HPDE6-E6E7 (cell line): Measurements from ENCODE around the gene MAP4K2.

Experiments
- DNase-seq: peaks from one replicate; pipeline ENCODE4 v3.0.0; 2011; ENCODE audit warnings: missing footprints; ENCODE audit errors: extremely low spot score

MAP4K2 gene

DNA sequence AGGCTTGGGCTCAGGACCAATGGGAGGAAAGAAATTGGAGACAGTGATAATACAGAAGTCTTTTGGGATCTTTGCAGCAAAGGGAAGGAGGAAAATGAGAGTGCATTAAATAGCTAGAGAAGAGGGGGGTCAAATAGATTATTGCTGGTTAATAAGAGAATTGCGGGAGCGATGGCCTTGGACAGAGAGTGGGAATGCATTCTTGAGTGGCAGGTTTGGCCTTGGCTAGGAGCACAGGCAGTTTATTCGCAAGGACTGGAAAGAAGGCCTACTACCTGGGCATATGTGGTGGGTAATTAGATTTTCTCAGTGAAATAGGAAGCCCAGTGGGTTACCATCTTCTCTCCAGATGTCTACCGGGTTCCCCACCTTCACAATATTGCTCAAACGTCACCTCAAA lies 10.8 kb upstream of the MAP4K2 start:
- no peak for DNase-seq

DNA sequence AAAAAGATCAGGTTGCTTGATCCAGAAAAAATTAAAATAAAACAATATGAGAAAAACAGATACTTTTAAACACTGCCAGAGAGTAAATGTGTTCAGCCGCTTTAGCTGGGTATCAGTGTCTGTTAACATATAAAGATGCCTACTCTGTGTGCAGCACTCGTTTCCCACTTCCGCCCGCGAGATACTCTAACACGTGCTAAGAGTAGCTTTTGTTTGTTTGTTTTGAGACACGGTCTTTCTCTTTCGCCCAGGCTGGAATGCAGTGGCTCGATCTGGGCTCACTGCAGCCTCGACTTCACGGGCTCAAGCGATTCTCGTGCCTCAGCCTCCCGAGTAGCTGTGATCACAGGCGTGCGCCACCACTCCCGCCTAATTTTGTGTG lies 7.9 kb upstream of the MAP4K2 start:
- DNase-seq: no peak

DNA sequence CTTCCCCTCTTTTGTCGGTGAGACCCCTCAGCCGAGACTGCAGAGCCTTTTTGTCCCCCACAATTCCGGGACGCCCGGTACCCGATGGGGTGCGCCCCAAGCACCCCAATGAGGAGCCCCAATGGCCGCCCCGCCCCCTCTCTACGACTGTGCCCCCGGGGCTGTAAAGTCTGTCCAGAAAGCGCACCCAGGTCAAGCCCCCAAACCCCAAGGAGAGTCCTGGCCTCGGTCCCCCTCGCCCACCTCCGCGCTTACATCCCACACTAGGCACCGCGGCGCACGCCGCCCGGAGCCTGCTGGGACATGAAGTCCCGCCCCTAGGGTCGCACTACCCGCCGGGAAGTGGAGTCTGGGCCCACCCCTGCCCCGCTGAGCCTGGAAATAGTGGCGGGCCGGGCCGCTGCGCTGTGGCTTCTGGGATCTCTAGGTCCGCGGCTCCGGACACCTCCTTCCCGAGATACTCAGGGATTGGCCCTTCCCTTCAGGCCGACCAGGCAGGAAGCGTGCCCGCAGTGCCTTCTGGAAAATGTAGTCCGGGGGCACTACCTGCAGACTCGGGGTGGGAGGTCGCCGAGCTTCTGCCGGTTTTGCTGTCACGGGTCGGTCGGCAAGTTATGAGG lies 7.4 kb upstream of the MAP4K2 start, which contains the start of gene MEN1:
TSS of gene MEN1 (minus strand) at position 281 of the 620 bp plus-strand sequence. CDS start 442 bp downstream, outside the sequence.
- DNase-seq: peak; percentile 96

DNA sequence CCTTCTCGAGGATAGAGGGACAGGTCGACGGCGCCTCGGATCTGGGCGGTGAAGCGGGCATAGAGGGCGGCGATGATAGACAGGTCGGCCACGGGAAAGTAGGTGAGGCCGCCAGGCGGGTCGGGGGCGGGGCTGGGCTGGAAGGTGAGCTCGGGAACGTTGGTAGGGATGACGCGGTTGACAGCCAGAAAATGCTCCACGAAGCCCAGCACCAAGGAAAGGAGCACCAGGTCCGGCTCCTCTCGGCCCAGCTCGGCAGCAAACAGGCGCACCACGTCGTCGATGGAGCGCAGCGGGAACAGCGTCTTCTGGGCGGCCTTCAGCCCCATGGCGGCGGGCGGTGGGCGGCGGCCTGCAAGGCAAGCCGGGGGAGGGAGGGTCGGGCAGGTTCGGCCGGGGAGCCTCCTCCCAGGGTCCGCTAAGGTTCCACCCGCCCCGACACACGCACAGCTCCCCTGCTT lies 6.8 kb upstream of the MAP4K2 start:
- peak; percentile 71 for DNase-seq

DNA sequence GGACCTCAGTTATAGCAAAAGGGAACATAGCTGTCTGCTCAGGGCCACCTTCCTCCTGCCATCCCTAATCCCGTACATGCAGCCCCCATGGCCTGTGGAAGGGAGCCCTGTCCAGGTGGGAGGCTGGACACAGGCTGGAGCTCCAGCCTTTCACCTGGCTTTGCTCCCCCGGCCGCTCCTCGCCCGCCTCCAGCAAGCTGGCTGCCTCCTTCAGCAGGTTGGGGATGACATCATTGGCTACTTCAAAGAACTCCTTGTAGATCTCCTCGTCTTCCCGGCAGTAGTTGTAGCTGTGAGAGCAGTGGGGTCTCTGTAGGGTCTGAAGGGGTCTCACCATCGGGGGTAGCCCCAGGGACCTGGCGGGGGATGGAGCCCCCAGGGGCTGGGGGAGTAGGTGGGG lies 2.5 kb upstream of the MAP4K2 start:
- DNase-seq: no peak

DNA sequence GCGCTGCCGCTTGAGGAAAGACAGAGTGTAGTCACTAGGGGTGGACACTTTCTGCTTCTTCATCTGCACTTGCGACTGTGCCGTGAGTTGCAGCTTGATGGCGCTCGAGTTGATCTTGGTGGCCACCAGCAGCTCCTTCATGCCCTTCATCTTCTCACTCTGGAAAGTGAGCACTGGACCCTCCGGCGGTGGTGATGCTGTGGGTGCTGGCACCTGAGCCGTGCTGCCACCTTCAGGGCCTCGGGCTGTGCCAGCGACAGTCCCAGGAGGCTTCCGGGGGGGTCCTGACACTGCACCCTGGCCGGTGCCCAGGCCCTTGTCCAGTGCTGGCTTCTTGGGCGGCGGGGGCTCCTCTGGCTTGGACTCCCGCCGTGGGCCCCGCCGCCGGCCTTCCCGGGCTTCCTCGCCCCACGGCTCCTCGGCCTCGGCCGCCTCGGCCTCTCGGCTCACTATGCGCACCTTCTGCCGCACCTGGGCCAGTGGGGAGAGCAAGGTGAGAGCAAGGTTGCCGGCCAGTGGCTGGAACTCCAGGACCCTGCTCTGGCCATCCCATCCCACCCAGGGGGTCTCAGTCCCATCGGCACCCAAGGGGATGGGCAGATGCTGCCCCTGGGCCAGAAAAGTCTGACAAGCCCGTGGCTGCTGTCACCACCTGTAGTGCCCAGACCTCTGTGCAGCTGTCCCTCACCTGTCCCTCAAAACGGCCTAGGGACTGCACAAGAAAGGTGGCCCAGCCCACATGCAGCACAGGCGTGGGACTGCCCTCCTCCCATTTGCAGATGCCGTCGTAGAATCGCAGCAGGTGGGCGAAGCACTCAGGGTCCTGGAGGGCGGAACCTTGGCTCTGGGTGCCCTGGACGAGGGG lies 1.6 kb upstream of the MAP4K2 start:
- no peak for DNase-seq

DNA sequence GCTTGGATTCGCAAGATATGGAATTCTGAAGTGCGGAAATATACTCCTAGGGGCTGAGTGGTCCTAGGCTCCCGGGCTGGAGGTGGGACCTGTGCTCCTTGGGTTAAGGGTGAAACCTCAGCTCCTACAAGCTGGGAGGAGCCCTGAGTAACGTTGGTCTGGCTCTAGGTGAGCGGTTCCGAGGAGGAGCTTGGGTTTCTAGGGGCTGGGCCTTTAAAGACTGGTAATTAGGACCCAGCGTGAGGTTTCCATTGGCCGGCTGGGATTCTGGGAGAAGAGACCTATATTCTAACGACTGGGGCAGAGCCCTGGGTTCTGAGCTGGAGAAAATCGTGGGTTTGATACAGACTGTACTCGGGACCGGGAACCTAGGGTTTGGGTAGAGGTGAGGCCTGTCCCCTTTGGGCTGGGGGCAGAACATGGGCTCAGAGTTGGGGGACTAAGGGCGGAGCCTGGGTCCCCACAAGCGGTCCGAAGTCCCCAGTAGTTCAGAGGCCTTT lies 882 bp upstream of the MAP4K2 start:
- peak; percentile 58 for DNase-seq

DNA sequence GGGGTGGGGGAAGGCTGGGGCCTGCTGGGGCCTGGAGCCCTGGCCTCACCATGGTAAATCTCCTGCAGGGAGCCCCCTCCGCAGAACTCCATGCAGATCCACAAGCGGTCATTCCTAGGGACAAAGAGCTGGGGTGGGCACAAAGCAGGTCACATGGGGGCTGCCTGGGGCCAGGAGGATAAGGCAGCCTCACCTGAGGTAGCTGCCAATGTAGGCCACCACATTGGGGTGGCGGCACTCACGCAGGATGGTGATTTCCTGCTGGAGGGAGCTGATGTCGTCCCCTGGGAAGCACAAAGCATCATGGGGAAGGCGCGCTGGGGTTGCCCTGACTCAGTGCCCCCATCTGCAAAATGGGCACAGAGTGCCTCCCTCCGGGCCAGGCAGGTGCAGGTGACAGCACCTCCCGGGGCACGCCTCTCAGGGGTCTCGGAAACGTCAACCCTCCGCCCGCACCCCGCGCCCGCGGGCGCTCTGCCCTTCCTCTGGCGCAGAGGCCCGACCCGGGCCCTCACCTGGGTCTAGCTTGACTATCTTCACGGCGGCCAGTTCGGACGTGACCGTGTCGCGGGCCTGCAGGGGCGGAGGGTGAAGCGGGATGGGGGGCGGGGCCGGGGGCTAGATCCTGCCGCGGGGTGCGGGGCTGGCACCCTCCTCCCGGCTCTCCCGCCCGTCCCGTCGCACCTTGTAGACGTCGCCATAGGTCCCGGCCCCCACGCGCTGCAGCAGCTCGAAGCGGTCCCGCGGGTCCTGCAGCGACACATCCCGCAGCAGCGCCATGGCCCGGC lies 450 bp downstream of the MAP4K2 start:
- no peak for DNase-seq

DNA sequence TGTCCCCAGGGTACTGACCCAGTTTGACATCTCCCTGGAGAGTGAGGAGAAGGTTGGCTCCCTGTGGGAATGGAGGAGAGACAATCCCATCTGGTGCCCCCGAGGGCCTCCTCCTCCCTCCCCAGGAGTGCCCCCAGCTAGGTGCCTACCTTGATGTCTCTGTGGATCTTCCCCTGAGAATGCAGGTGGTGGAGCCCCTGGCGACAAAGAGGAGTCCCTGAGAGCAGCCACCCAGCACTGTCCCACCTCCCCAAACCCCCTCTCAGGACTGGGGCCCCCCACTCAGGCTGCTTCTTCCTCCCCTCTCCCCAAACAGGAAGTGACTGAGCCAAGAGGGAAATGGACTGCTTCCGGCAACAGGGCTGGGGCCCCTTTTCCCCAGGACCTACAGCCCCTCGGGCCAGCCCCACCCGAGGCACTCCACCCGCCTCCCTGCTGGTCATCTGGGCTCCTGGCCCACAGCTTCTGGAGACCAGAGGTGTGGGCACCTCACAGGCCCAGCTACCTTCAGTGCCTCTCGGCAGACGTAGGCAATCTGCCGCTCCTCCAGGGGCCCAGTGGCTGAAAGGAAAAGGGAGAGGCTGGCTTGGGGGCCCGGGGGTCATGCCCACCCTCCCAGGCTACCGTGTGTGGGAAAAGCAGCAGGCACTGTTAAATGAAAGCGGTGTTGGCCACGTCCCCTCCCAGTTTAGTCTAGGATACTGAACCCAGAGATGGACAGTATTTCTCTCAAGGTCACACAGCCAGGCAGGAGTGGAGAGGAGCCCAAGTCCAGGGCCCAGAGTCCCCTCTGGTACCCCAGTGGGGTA lies 1.2 kb downstream of the MAP4K2 start:
- DNase-seq: no peak

DNA sequence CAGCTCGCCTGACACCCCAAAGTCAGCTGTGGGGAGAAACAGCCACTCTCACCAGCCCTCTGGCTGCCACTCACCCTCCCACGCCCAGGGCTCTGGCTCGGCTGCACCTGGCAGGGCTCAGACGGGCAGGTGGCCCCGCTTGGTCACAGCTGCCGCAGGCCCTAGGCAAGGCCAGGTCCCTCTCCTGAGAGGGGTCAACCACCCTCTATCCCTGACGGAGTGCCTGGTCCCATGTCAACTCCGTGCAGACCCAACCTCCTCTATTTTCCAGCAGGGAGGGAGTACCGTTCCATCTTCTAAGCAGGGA lies 1.9 kb downstream of the MAP4K2 start:
- DNase-seq: no peak

DNA sequence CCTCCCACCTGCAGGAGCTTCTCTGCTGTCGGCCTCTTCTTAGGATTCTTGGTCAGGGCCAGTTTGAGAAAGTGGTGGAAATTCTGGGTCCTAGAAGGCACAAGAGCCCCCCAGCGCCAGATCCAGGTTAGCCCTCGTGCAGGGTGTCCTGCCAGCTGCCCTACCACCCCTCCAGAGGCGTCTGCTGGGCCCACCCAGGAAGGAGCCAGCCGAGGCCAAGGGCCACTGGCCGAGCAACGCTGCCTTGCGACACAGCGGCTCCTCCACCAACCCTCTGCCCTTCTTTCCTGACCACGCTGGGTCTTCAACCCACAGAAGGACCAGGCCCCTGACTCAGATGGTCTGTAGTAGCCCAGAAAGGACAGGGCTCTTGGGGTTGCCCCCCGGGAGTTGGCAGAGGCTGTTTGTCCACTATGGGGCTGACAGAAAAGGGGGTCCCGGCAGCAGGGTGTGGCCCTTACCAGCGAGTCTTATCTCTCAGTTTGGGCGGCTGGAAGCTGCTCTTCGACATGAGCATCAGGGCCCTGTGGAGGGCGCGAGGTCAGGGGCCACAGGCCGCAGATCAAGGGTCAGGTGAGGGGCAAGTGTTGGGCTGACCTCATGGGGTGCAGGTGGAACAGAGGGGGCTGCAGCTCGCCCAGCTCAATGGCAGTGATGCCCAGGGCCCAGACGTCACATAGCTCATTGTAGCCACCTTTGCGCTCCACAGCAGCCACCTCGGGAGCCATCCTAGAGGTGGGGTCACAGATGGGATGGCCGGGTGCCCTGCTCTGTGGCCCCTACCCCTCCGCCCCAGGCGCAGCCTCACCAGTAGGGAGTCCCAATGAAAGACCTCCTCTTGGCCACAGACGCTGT lies 2.5 kb downstream of the MAP4K2 start:
- DNase-seq: no peak

DNA sequence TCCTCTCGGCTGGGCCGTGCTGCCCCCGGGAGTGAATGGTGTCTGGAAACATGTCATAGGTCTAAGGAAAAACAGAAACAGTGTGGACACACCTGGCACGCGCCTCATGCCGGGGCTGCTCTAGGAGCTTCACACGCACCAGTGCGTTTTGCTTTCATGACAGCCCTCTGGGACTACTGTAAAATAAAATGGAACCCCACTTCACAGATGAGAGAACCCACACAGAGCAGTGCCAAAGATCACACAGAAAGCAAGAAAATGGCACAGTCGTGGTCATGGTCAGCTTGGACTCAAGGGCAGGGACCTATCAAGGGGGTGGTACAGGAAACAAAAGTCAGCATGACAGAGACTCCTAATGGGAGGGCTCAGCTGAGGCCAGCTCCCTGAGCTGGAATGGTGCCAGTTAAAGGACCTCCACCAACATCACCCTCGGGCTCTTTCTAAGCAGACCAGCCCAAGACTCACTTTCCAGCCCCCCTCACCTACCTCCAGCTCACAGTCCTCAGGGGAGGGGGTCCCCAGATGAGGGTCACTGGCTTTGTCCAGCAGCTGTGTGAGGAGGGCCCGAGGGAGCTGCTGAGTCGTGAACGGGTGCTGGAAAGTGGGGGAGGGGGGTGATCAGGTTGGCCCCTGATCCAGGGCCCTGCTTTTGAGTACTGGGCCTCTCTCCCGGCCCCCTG lies 3.3 kb downstream of the MAP4K2 start:
- DNase-seq: no peak

DNA sequence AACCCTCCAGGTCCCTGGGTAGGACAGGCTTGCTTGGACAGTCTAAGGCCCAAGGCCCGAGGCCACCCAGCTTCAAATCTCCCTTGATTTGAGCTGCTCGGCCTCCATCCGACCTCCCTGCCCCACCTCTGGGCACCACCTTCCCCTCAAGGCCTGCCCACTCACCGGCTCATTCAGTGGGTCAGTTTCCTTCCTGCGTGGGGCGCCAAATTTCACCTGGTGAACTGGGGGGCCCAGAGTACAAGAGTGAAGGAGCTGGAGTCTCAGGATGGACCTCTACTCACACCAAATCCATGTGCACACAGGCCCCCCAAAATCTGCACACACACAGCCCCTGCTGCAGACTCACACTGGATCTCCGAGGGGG lies 3.8 kb downstream of the MAP4K2 start:
- DNase-seq: no peak

DNA sequence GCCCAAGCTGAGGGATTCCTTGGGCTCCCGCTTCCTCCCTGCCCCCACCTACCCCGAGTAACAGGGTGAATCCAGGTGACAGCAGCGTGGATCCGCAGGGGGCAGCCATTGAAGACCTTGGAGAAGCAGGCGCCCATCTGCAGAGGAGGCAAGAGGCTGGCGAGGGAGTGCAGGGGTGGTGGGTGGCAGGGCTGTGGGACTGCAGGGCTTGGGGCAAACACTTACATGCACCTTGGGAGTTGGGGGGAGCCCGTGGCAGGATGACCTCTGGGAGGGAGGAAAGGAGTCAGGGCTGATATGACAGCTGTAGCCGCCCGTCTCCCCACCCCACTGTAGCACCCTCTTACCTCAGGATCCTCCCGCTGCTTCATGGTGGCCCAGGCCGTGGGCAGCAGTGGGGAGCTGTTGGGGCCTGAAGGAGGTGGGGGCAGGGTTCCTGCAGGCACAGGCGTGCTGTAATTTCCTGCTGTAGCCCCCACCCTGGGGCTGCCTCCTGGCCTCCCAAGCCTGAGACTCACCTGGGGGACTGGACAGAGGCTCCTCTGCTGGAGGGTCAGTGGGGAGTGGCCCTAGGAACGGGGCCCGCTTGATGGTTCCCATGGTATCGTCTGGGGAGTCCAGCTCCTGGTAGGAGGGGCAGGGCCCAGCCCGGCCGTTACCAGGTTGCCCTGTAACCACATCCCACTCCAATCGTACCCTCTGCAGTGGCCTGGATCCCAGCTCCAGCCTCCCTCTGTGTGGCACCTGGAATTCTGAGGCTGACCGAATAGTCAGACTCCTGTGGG lies 6.1 kb downstream of the MAP4K2 start:
- DNase-seq: no peak

DNA sequence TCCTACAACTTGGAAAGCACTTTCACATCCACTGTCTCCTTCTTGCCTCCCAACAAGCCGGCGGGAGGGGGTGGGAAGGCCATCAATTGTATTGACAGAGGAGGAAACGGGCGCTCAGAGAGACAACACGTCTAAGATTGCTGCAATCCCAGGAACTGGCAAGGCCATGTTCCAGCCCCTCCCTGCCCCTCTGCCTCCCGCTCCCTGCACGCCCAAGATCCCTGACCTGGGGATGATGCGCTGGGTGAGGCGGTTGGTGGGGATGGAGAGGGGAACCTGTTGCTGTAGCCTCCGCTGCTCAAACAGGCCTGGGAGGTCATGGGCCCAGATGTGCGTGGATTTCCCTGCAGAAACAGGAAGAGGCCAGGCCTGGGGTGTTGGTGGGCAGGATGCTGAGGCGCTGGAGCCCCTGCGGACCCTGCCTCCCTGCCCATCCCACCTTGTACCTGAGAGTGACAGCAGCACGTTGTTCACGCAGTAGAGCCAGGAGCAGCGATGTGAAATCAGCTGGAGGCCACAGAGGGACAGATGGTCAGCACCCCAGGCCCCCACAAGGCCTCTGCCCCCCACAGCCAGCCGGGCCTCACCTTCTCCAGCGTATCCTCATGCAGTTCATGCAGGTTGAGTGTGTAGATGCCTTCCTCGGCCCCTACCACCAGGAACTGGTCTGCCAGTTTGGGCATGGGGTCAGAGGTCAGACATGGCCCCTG lies 6.8 kb downstream of the MAP4K2 start:
- DNase-seq: no peak

DNA sequence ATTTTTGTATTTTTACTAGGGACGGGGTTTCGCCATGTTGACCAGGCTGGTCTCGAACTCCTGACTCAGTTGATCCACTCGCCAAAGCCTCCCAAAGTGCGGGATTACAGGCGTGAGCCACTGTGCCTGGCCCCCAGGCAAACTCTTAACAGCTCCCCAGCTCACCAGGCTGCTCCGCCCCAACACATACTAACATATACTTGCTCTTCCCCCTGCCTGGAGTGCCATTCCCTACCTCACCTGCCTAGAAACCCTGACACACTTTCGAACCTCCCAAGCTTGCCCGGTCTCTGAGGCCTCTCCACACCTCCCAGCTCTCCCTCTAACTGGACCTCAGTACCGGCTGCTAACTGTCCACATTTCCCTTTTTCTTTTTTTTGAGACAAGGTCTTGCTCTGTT lies 8.5 kb downstream of the MAP4K2 start:
- no peak for DNase-seq

DNA sequence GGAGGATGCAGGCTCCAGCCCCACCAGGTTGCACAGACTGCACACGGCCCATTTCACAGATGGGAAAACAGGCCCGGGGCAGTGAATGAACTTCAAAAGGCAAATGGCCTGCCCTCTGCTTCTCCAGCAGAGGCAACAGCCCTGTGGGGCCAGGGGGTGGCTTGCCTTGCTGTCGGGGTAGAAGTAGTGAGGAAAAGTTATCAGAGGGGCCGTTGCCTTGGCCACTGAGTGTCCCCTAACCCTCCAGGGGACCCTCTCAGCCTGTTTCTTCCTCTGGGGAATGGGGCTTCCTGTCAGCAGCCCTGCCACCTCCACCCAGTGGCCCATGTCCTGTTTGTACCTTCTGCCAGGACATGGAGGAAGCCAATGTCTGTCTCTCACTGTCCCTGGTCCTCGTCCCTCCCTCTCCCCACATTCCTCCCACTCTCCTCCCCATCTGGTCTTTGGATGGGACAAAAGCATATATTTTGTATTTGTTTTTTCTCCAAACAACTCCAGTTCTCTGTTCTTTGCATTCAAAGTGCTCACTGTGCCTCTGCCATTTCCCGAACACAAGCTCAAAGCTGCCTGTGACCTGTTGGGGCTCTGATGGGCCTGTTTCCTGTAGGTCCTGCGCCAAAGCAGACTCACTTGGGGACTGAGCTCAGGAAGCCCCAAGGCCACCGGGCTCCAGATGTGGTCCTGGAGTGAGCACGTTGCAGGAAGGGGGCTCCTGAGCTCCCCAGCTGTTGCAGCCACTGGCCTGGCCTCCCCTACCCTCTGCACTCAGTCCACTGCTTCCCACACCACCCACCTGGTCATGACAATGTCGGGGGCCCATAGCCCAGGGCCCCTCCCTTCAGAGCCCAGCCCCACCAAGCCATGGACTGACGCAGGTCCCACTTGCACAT lies 9.5 kb downstream of the MAP4K2 start:
- no peak for DNase-seq

DNA sequence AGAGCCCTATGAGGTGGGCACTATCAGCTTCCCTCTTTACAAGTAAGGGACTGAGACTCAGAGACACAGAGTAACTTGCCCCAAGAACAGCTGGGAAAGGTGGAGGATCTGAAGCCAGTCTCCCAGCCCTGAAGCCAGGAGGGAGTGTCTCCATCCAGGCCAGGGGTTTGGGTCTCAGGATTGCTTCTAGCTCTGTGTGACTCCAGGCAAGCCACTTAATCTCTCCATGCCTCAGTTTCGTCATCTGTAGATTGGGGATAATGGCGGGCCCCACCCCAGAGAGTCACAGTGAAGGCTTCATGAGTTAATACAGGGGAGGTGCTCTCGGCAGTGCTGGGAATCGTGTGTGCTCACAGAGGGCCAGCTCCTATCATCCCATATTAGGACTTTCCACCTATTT lies 10.5 kb downstream of the MAP4K2 start:
- no peak for DNase-seq
